ENCODE measurements around the gene CSRP1. TPM values are rescaled to one million over a fixed set of nuclear protein-coding genes. Genes with fewer than 3 reads are reported as not detected.

CSRP1 gene
- total and polyA plus RNA-seq, 2 experiments from 2014 or later, result 5.8 to 29.9 TPM

DNA sequence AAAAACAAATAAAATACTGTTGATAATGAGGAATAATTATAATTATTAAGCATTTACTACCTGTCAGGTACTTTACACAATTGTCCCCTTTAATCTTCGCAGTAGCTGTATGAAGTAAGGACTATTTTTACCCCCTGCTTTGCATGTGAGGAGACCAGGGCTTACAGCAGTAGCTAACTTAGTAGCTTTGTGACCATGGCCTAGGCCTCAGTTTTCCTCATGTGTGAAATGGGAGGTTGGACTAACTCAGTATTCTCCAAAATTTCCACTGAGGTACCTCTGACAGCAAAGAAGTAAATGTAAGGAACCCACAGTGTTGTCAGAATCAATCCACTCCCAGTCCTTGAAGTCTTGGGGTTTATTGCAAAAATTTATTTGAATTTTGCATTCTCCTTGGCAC, 3.8 kb upstream of the CSRP1 start:
- TF ChIP-seq ETS1 (IDR thresholded peaks at IDR 0.05) (no peak), EZH2 (IDR thresholded peaks at IDR 0.05; ENCODE audit: low read depth, unreplicated experiment) (no peak), EZH2phosphoT487 (IDR thresholded peaks at IDR 0.05; ENCODE audit: unreplicated experiment) (no peak)

GRCh38 chr1:201509601-201510374, 2.9 kb upstream of the CSRP1 start:
- no peak overlapping the region for H3K4me2 ChIP-seq
- peaks cover 39% of the 10 kb centered on the region for H3K4me1 Mint-ChIP-seq
- DNase-seq (ENCODE audit: low spot score), result no peak
- H3K4me3 Mint-ChIP-seq, result no peak overlapping the region
- H3K27ac Mint-ChIP-seq, result no peak overlapping the region
- H3K27me3 ChIP-seq (ENCODE audit: insufficient read depth), result peaks cover 39% of the 10 kb centered on the region
- no peak overlapping the region for H3K27ac ChIP-seq (ENCODE audit: low read depth)
- no peaks in the 10 kb centered on the region for H4K20me1 ChIP-seq (replicated peaks; ENCODE audit: insufficient read depth)
- H3K36me3 ChIP-seq (ENCODE audit: insufficient read depth), result no peaks in the 10 kb centered on the region
- no peak overlapping the region for H2AFZ ChIP-seq
- 0 out of 2 replicates have a peak, but pooled peaks cover 8% of the 10 kb centered on the region for H3F3A ChIP-seq (replicated peaks; ENCODE audit: low read depth)
- no peak for ATAC-seq
- H3K4me3 ChIP-seq, result no peak overlapping the region
- no peaks in the 10 kb centered on the region for H3K36me3 Mint-ChIP-seq (ENCODE audit: low read depth)
- peaks cover 12% of the 10 kb centered on the region for H3K9me2 ChIP-seq (ENCODE audit: insufficient read depth)
- no peaks in the 10 kb centered on the region for H3K9me3 Mint-ChIP-seq
- peaks cover 35% of the 10 kb centered on the region for H3K27me3 Mint-ChIP-seq (ENCODE audit: insufficient read depth, low read depth, poor library complexity)
- peaks cover 18% of the 10 kb centered on the region for H3K4me1 ChIP-seq (ENCODE audit: insufficient read depth)
- H3K79me2 ChIP-seq (replicated peaks; ENCODE audit: insufficient read depth), result peaks cover 3% of the 10 kb centered on the region; the same call in 1 of the 2 replicates
- TF ChIP-seq POLR2AphosphoS5 (IDR thresholded peaks at IDR 0.05; ENCODE audit: low read depth) (no peak), STAT1 (IDR thresholded peaks at IDR 0.05; ENCODE audit: unreplicated experiment) (no peak), JUNB (IDR thresholded peaks at IDR 0.05; ENCODE audit: unreplicated experiment) (no peak), NANOG (IDR thresholded peaks at IDR 0.05; ENCODE audit: borderline replicate concordance) (no peak)
- TF ChIP-seq, protein P1, sequence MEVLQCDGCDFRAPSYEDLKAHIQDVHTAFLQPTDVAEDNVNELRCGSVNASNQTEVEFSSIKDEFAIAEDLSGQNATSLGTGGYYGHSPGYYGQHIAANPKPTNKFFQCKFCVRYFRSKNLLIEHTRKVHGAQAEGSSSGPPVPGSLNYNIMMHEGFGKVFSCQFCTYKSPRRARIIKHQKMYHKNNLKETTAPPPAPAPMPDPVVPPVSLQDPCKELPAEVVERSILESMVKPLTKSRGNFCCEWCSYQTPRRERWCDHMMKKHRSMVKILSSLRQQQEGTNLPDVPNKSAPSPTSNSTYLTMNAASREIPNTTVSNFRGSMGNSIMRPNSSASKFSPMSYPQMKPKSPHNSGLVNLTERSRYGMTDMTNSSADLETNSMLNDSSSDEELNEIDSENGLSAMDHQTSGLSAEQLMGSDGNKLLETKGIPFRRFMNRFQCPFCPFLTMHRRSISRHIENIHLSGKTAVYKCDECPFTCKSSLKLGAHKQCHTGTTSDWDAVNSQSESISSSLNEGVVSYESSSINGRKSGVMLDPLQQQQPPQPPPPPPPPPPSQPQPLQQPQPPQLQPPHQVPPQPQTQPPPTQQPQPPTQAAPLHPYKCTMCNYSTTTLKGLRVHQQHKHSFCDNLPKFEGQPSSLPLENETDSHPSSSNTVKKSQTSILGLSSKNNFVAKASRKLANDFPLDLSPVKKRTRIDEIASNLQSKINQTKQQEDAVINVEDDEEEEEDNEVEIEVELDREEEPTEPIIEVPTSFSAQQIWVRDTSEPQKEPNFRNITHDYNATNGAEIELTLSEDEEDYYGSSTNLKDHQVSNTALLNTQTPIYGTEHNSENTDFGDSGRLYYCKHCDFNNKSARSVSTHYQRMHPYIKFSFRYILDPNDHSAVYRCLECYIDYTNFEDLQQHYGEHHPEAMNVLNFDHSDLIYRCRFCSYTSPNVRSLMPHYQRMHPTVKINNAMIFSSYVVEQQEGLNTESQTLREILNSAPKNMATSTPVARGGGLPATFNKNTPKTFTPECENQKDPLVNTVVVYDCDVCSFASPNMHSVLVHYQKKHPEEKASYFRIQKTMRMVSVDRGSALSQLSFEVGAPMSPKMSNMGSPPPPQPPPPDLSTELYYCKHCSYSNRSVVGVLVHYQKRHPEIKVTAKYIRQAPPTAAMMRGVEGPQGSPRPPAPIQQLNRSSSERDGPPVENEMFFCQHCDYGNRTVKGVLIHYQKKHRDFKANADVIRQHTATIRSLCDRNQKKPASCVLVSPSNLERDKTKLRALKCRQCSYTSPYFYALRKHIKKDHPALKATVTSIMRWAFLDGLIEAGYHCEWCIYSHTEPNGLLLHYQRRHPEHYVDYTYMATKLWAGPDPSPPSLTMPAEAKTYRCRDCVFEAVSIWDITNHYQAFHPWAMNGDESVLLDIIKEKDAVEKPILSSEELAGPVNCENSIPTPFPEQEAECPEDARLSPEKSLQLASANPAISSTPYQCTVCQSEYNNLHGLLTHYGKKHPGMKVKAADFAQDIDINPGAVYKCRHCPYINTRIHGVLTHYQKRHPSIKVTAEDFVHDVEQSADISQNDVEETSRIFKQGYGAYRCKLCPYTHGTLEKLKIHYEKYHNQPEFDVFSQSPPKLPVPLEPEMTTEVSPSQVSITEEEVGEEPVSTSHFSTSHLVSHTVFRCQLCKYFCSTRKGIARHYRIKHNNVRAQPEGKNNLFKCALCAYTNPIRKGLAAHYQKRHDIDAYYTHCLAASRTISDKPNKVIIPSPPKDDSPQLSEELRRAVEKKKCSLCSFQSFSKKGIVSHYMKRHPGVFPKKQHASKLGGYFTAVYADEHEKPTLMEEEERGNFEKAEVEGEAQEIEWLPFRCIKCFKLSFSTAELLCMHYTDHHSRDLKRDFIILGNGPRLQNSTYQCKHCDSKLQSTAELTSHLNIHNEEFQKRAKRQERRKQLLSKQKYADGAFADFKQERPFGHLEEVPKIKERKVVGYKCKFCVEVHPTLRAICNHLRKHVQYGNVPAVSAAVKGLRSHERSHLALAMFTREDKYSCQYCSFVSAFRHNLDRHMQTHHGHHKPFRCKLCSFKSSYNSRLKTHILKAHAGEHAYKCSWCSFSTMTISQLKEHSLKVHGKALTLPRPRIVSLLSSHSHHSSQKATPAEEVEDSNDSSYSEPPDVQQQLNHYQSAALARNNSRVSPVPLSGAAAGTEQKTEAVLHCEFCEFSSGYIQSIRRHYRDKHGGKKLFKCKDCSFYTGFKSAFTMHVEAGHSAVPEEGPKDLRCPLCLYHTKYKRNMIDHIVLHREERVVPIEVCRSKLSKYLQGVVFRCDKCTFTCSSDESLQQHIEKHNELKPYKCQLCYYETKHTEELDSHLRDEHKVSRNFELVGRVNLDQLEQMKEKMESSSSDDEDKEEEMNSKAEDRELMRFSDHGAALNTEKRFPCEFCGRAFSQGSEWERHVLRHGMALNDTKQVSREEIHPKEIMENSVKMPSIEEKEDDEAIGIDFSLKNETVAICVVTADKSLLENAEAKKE (CRISPR knock-in tag; IDR thresholded peaks at IDR 0.05), result no peak
- TF ChIP-seq, protein P2, sequence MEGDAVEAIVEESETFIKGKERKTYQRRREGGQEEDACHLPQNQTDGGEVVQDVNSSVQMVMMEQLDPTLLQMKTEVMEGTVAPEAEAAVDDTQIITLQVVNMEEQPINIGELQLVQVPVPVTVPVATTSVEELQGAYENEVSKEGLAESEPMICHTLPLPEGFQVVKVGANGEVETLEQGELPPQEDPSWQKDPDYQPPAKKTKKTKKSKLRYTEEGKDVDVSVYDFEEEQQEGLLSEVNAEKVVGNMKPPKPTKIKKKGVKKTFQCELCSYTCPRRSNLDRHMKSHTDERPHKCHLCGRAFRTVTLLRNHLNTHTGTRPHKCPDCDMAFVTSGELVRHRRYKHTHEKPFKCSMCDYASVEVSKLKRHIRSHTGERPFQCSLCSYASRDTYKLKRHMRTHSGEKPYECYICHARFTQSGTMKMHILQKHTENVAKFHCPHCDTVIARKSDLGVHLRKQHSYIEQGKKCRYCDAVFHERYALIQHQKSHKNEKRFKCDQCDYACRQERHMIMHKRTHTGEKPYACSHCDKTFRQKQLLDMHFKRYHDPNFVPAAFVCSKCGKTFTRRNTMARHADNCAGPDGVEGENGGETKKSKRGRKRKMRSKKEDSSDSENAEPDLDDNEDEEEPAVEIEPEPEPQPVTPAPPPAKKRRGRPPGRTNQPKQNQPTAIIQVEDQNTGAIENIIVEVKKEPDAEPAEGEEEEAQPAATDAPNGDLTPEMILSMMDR (conservative IDR thresholded peaks at IDR 0.05; ENCODE audit: low read depth in 2 of 2), result no peak

More for the DNA sequence above, 3.8 kb upstream of the CSRP1 start:
- no peaks in the 10 kb centered on the region for H3K36me3 Mint-ChIP-seq (ENCODE audit: low read depth)
- Histone ChIP-seq H3K4me1 (ENCODE audit: insufficient read depth) (peaks cover 14% of the 10 kb centered on the region), H3F3A (replicated peaks; ENCODE audit: low read depth) (0 out of 2 replicates have a peak, but pooled peaks cover 6% of the 10 kb centered on the region), H3K36me3 (ENCODE audit: insufficient read depth) (no peaks in the 10 kb centered on the region), H3K79me2 (replicated peaks; ENCODE audit: insufficient read depth) (no peaks in the 10 kb centered on the region), H2AFZ (no peak overlapping the region), H4K20me1 (replicated peaks; ENCODE audit: insufficient read depth) (no peaks in the 10 kb centered on the region), H3K9me2 (ENCODE audit: insufficient read depth) (peaks cover 12% of the 10 kb centered on the region), H3K27me3 (ENCODE audit: insufficient read depth) (peaks cover 35% of the 10 kb centered on the region), H3K4me3 (no peak overlapping the region), H3K27ac (ENCODE audit: low read depth) (no peak overlapping the region), H3K4me2 (no peak overlapping the region)
- H3K27ac Mint-ChIP-seq, result no peak overlapping the region
- H3K9me3 Mint-ChIP-seq, result no peaks in the 10 kb centered on the region
- H3K4me1 Mint-ChIP-seq, result peaks cover 31% of the 10 kb centered on the region
- H3K4me3 Mint-ChIP-seq, result no peak overlapping the region
- DNase-seq (ENCODE audit: low spot score) (no peak), ATAC-seq (no peak)
- peaks cover 31% of the 10 kb centered on the region for H3K27me3 Mint-ChIP-seq (ENCODE audit: insufficient read depth, low read depth, poor library complexity)
